ENCODE measurements around the gene NTM. TPM values are rescaled to one million over a fixed set of nuclear protein-coding genes. Genes with fewer than 3 reads are reported as not detected.

The NTM gene
- total RNA-seq, 2 donors from 2014 or later = 1.7 to 3.6 TPM

DNA sequence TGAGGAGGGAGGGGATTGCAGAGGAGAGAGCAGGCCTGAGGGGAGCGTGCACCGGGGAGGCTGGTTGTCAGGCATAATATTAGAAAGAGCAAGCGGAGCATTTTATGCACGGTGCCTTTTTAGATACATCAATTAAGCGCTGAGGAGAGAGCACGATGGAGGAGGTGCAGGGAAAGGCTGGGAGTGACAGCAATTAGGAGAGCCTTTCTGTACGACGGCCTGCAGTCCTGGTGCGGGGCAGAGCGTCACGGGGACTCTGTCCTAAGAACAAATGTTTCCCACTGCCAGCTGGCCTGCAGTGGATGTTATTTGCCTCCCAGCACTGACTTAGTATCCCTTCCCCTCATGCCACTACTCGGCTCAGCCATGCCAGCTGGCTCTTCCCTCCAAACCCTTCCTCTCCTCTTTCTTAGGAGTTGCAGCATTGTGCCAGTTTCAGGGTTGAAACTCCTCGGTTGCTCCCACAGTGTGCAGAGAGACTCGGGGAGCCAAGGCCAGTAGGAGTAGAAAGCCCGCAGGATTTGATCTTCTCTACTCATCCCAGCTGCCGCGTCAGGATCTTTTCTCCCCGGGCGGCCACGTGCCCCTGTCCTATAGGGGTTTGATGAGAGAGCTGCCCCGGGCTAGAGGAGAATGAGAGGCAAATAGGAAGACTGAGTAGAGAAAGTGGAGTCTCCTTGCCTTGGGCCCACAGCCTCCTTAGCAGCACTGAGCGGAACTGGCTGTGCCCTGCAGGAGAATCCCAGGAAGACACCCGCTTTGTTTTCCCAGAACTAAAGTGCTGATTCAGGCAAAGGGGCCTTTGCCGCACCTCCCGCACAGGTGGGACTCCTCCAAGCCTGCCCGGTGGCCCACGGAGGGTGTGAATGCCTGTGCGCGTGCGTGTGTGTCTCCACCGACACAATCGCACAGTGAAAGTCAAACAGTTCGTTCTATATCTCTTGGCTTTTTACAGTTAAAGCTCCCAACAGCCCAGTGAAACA is 875.3 kb downstream of the NTM start:
- peak; percentile 57 for DNase-seq
- H3K27ac Mint-ChIP-seq = no peak overlapping the region

DNA sequence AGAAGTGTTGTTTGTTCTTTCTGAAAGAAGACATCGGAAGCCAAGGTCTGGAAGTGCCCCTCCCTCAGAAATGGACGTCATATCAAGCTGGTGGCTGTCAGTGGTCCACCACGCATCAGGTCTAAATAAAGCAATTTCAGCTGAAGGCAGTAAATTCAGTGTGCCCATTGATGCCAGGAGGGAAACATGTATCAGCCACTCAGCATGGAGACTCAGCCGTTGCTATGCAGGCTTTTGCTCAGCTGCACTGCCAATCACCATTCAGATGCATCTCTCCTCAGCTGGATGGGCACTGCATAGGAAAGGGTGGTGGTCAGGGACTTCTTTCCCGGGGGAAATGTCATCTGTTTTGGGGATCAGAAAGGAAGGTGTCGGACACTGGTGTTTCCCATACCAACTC is 878.2 kb downstream of the NTM start:
- Mint-ChIP-seq H3K4me1 (no peaks in the 10 kb centered on the region), H3K27ac (no peak overlapping the region), H3K4me3 (no peak overlapping the region), H3K36me3 (ENCODE audit: low read depth) (no peaks in the 10 kb centered on the region), H3K9me3 (no peaks in the 10 kb centered on the region), H3K27me3 (ENCODE audit: insufficient read depth) (no peaks in the 10 kb centered on the region)
- Histone ChIP-seq H3K27ac (ENCODE audit: low read depth, low read length) (no peak overlapping the region), H3K9me3 (ENCODE audit: control insufficient read depth, low read length) (no peaks in the 10 kb centered on the region), H3K4me3 (ENCODE audit: low read length) (no peak overlapping the region), H3K27me3 (ENCODE audit: control insufficient read depth, insufficient read depth, low read length, poor library complexity, severe bottlenecking) (no peaks in the 10 kb centered on the region), H3K36me3 (ENCODE audit: control insufficient read depth, insufficient read depth, low read length) (no peaks in the 10 kb centered on the region), H3K4me1 (ENCODE audit: control insufficient read depth, insufficient read depth, low read length) (no peaks in the 10 kb centered on the region), H3K9ac (ENCODE audit: extremely low read depth, low read length, poor library complexity, severe bottlenecking) (no peak overlapping the region)
- no peak for DNase-seq
- TF ChIP-seq, protein P1, sequence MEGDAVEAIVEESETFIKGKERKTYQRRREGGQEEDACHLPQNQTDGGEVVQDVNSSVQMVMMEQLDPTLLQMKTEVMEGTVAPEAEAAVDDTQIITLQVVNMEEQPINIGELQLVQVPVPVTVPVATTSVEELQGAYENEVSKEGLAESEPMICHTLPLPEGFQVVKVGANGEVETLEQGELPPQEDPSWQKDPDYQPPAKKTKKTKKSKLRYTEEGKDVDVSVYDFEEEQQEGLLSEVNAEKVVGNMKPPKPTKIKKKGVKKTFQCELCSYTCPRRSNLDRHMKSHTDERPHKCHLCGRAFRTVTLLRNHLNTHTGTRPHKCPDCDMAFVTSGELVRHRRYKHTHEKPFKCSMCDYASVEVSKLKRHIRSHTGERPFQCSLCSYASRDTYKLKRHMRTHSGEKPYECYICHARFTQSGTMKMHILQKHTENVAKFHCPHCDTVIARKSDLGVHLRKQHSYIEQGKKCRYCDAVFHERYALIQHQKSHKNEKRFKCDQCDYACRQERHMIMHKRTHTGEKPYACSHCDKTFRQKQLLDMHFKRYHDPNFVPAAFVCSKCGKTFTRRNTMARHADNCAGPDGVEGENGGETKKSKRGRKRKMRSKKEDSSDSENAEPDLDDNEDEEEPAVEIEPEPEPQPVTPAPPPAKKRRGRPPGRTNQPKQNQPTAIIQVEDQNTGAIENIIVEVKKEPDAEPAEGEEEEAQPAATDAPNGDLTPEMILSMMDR (conservative IDR thresholded peaks at IDR 0.05) = no peak
- WGBS, 2 experiments (ENCODE audit: insufficient coverage in 1 of 2, insufficient read length in 1 of 2) = 82 to 88% methylated on average over 6 of the region's 6 CpGs

More for the DNA sequence above, 875.3 kb downstream of the NTM start:
- Histone ChIP-seq H3K27ac (ENCODE audit: low read depth, low read length) (no peak overlapping the region), H3K36me3 (ENCODE audit: control insufficient read depth, insufficient read depth, low read length) (no peaks in the 10 kb centered on the region), H3K4me3 (ENCODE audit: low read length) (no peak overlapping the region), H3K27me3 (ENCODE audit: control insufficient read depth, insufficient read depth, low read length, poor library complexity, severe bottlenecking) (no peaks in the 10 kb centered on the region), H3K9ac (ENCODE audit: extremely low read depth, low read length, poor library complexity, severe bottlenecking) (no peak overlapping the region), H3K4me1 (ENCODE audit: control insufficient read depth, insufficient read depth, low read length) (no peaks in the 10 kb centered on the region), H3K9me3 (ENCODE audit: control insufficient read depth, low read length) (no peaks in the 10 kb centered on the region)
- Mint-ChIP-seq H3K9me3 (no peaks in the 10 kb centered on the region), H3K27me3 (ENCODE audit: insufficient read depth) (no peaks in the 10 kb centered on the region), H3K4me1 (no peaks in the 10 kb centered on the region), H3K4me3 (no peak overlapping the region), H3K36me3 (ENCODE audit: low read depth) (no peaks in the 10 kb centered on the region)
- TF ChIP-seq, protein P1 (conservative IDR thresholded peaks at IDR 0.05) = no peak
- 89 to 92% methylated on average over 21 to 33 of the region's 33 CpGs for WGBS, 2 experiments (ENCODE audit: insufficient coverage in 1 of 2, insufficient read length in 1 of 2)

DNA sequence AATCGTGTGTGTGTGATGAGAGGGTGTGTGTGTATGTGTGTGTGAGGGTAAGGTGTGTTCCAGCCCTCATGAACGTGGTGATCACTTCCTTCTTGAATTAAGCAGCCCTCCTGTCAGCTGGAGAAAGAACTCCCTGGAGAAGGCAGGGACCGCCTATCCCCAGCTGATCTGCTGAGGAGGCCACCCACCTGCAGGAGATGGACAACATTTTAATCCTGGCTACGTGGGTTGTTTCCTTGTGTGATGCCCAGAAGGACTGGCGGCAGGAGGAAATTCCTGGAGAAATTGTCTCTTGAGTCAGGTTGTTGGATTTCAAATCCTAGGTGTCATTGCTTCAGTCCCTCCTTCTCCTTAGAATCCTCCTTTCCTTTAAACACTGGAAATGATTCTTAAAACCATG is 878.8 kb downstream of the NTM start:
- H3K27me3 ChIP-seq (ENCODE audit: control insufficient read depth, insufficient read depth, low read length, poor library complexity, severe bottlenecking) = no peaks in the 10 kb centered on the region
- WGBS, 2 experiments (ENCODE audit: insufficient coverage in 1 of 2, insufficient read length in 1 of 2) = 71 to 77% methylated on average over 5 of the region's 5 CpGs
- Mint-ChIP-seq H3K27ac (no peak overlapping the region), H3K9me3 (no peaks in the 10 kb centered on the region), H3K4me1 (no peaks in the 10 kb centered on the region), H3K4me3 (no peak overlapping the region), H3K36me3 (ENCODE audit: low read depth) (no peaks in the 10 kb centered on the region), H3K27me3 (ENCODE audit: insufficient read depth) (no peaks in the 10 kb centered on the region)
- H3K9me3 ChIP-seq (ENCODE audit: control insufficient read depth, low read length) = no peaks in the 10 kb centered on the region
- no peak overlapping the region for H3K4me3 ChIP-seq (ENCODE audit: low read length)
- no peaks in the 10 kb centered on the region for H3K4me1 ChIP-seq (ENCODE audit: control insufficient read depth, insufficient read depth, low read length)
- H3K27ac ChIP-seq (ENCODE audit: low read depth, low read length) = no peak overlapping the region
- no peaks in the 10 kb centered on the region for H3K36me3 ChIP-seq (ENCODE audit: control insufficient read depth, insufficient read depth, low read length)
- TF ChIP-seq, protein P1 (conservative IDR thresholded peaks at IDR 0.05) = no peak
- DNase-seq = no peak
- H3K9ac ChIP-seq (ENCODE audit: extremely low read depth, low read length, poor library complexity, severe bottlenecking) = no peak overlapping the region
